ENCODE results near the gene BARHL2. TPM values are rescaled to one million over a fixed set of nuclear protein-coding genes. Genes with fewer than 3 reads are reported as not detected.
A peak's percentile ranks its signal among the peaks of the same experiment; 100 is the strongest.

BARHL2 gene
- total RNA-seq, result not detected in 2 replicates

- Mint-ChIP-seq H3K4me3 (peak within 1 kb of the TSS; percentile 67), H3K27ac (peak within 1 kb of the TSS; percentile 86), H3K9me3 (peaks cover 19% of the 10 kb centered on the region), H3K27me3 (peaks cover 84% of the 10 kb centered on the region), H3K36me3 (ENCODE audit: low read depth) (peaks cover 17% of the 10 kb centered on the region), H3K4me1 (peaks cover 21% of the 10 kb centered on the region)
- DNase-seq, result no peak
- intact Hi-C loops (cut with micrococcal nuclease), result loop anchor here (2.0 kb wide), 1 partner anchor 14 kb away; no protein-coding TSS in a partner anchor
Measured at GRCh38 chr1:90716552-90717355, at the start of gene BARHL2. TSS of gene BARHL2 (minus strand) at chr1:90717302. CDS start at chr1:90717195, 107 bp downstream.

- Mint-ChIP-seq H3K4me3 (no peak overlapping the region), H3K36me3 (ENCODE audit: low read depth) (no peaks in the 10 kb centered on the region), H3K9me3 (no peaks in the 10 kb centered on the region), H3K27me3 (peaks cover 14% of the 10 kb centered on the region), H3K4me1 (no peaks in the 10 kb centered on the region), H3K27ac (no peak overlapping the region)
- DNase-seq, result no peak
- intact Hi-C loops (cut with micrococcal nuclease), result no loop called here
Measured at GRCh38 chr1:90763930-90764329, 46.8 kb upstream of the BARHL2 start.

- intact Hi-C loops (cut with micrococcal nuclease), result no loop called here
- Mint-ChIP-seq H3K4me3 (no peak overlapping the region), H3K36me3 (ENCODE audit: low read depth) (no peaks in the 10 kb centered on the region), H3K4me1 (no peaks in the 10 kb centered on the region), H3K27ac (no peak overlapping the region), H3K9me3 (no peaks in the 10 kb centered on the region), H3K27me3 (peaks cover 14% of the 10 kb centered on the region)
- DNase-seq, result no peak
Measured at GRCh38 chr1:90763506-90763905, 46.4 kb upstream of the BARHL2 start.

GRCh38 chr1:90761781-90762589 is 44.9 kb upstream of the BARHL2 start:
- H3K36me3 Mint-ChIP-seq (ENCODE audit: low read depth), result no peaks in the 10 kb centered on the region
- no peak for DNase-seq
- peaks cover 10% of the 10 kb centered on the region for H3K27me3 Mint-ChIP-seq
- no peaks in the 10 kb centered on the region for H3K4me1 Mint-ChIP-seq
- H3K27ac Mint-ChIP-seq, result no peak overlapping the region
- H3K9me3 Mint-ChIP-seq, result no peaks in the 10 kb centered on the region
- intact Hi-C loops (cut with micrococcal nuclease), result no loop called here
- no peak overlapping the region for H3K4me3 Mint-ChIP-seq

DNA sequence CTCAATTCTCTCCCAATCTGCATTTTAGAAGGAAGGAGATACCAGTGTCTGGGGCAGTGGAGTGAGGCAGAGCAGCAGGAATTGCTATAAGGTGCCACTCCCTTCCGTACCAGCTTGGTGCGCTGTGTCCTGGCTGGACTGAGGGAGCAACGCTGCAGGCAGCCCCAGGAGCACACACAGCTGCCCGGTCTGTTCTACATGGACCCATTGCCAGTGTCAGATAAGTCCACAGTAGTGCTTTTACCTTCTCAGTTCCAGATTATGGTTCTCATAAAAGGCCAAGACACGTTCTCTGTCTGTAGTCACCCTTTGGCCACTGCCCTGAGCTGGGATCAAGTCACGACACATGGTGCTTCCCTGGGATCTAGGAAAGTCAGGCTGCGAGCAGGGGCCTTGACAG is 44.1 kb upstream of the BARHL2 start:
- no peaks in the 10 kb centered on the region for H3K9me3 Mint-ChIP-seq
- intact Hi-C loops (cut with micrococcal nuclease), result no loop called here

GRCh38 chr1:90753556-90753955 is 36.5 kb upstream of the BARHL2 start:
- no peak for DNase-seq
- Mint-ChIP-seq H3K9me3 (no peaks in the 10 kb centered on the region), H3K36me3 (ENCODE audit: low read depth) (no peaks in the 10 kb centered on the region), H3K4me3 (no peak overlapping the region), H3K27me3 (peaks cover 3% of the 10 kb centered on the region), H3K27ac (no peak overlapping the region), H3K4me1 (no peaks in the 10 kb centered on the region)
- intact Hi-C loops (cut with micrococcal nuclease), result no loop called here

More for the DNA sequence above, 44.1 kb upstream of the BARHL2 start:
- H3K27me3 Mint-ChIP-seq, result peaks cover 9% of the 10 kb centered on the region
- no peaks in the 10 kb centered on the region for H3K36me3 Mint-ChIP-seq (ENCODE audit: low read depth)
- H3K27ac Mint-ChIP-seq, result no peak overlapping the region
- H3K4me3 Mint-ChIP-seq, result no peak overlapping the region
- H3K4me1 Mint-ChIP-seq, result no peaks in the 10 kb centered on the region
- DNase-seq, result no peak

GRCh38 chr1:90748668-90749067 is 31.6 kb upstream of the BARHL2 start:
- intact Hi-C loops (cut with micrococcal nuclease), result no loop called here
- no peak overlapping the region for H3K4me3 Mint-ChIP-seq
- H3K4me1 Mint-ChIP-seq, result no peaks in the 10 kb centered on the region
- DNase-seq, result no peak
- H3K9me3 Mint-ChIP-seq, result no peaks in the 10 kb centered on the region
- peaks cover 12% of the 10 kb centered on the region for H3K27me3 Mint-ChIP-seq
- no peak overlapping the region for H3K27ac Mint-ChIP-seq
- H3K36me3 Mint-ChIP-seq (ENCODE audit: low read depth), result no peaks in the 10 kb centered on the region

- Mint-ChIP-seq H3K4me3 (no peak overlapping the region), H3K27ac (no peak overlapping the region), H3K36me3 (ENCODE audit: low read depth) (no peaks in the 10 kb centered on the region), H3K27me3 (peaks cover 14% of the 10 kb centered on the region), H3K9me3 (no peaks in the 10 kb centered on the region), H3K4me1 (no peaks in the 10 kb centered on the region)
- no peak for DNase-seq
- intact Hi-C loops (cut with micrococcal nuclease), result no loop called here
Measured at GRCh38 chr1:90746857-90747256, 29.8 kb upstream of the BARHL2 start.

- Mint-ChIP-seq H3K4me1 (no peaks in the 10 kb centered on the region), H3K9me3 (no peaks in the 10 kb centered on the region), H3K36me3 (ENCODE audit: low read depth) (no peaks in the 10 kb centered on the region), H3K4me3 (no peak overlapping the region), H3K27ac (no peak overlapping the region), H3K27me3 (peaks cover 14% of the 10 kb centered on the region)
- intact Hi-C loops (cut with micrococcal nuclease), result no loop called here
- no peak for DNase-seq
Measured at GRCh38 chr1:90745972-90746371, 28.9 kb upstream of the BARHL2 start.

DNA sequence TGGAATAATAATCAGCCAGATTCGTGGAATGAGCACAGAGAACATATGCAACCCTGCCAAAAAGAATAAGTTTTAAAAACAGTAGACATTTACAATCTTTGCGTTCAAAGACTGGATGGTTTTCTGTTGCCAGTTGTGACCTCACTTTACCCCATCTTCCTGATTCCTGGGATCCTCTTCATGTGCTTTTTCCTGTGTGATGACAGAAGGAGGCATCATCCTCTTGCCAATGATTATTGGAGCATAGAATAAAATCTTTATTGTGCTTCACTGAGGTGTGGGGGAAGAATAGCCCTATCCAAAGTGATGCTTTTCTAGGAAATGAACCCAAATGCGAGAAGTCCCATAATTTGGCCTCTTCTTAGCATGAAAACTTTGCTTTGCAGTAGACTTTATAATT is 15.0 kb upstream of the BARHL2 start:
- no peak for DNase-seq
- H3K36me3 Mint-ChIP-seq (ENCODE audit: low read depth), result peaks cover 6% of the 10 kb centered on the region
- intact Hi-C loops (cut with micrococcal nuclease), result no loop called here
- peaks cover 11% of the 10 kb centered on the region for H3K4me1 Mint-ChIP-seq
- H3K27me3 Mint-ChIP-seq, result peaks cover 74% of the 10 kb centered on the region
- H3K27ac Mint-ChIP-seq, result no peak overlapping the region
- no peak overlapping the region for H3K4me3 Mint-ChIP-seq
- peaks cover 11% of the 10 kb centered on the region for H3K9me3 Mint-ChIP-seq

- DNase-seq, result no peak
- H3K36me3 Mint-ChIP-seq (ENCODE audit: low read depth), result peaks cover 6% of the 10 kb centered on the region
- peak overlapping the region; percentile 1 for H3K27ac Mint-ChIP-seq
- peaks cover 77% of the 10 kb centered on the region for H3K27me3 Mint-ChIP-seq
- H3K9me3 Mint-ChIP-seq, result peaks cover 14% of the 10 kb centered on the region
- H3K4me1 Mint-ChIP-seq, result peaks cover 11% of the 10 kb centered on the region
- H3K4me3 Mint-ChIP-seq, result no peak overlapping the region
- intact Hi-C loops (cut with micrococcal nuclease), result loop anchor here (2.0 kb wide), 1 partner anchor 15 kb away; the partner anchor contains the start of gene BARHL2
Measured at GRCh38 chr1:90731382-90732050, 14.4 kb upstream of the BARHL2 start.

DNA sequence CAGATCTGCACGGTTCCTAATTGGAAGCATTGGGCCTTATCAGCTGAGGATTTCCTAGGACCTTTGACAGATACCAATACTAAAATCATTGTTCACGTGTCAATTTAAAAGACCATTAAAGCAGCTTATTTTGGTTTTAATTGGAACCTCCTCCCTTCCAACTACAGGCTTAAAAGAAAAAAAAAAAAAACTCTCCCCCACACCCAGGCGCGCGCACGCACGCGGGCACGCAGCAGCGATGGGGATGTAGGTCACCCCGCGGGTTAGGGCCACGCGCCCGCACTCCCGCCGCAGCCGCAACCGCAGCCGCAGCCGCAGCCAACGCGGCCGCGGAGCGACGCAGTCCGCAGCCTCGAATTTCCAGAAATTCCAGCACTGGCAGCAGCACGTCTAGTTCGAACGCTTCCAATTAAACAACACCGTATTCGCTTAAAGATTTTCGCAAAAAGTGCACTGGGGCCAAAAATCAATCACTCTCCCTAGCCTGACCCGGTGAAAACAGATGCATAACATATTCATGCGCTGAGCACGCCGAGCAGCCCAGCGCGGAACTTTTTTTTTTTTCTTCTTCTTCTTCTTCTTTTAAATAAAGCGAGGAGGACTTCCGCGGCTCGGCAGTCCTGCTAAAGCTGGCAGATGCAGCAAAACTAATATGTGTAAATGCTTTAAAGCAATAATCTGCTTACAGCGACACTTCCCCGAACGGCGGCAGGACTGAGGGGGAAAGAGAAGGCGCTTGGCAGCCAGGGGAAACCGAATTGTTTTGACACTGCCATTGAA is 13.3 kb upstream of the BARHL2 start:
- intact Hi-C loops (cut with micrococcal nuclease), result loop anchor here (2.0 kb wide), 1 partner anchor 14 kb away; the partner anchor contains the start of gene BARHL2
- peaks cover 86% of the 10 kb centered on the region for H3K27me3 Mint-ChIP-seq
- peak; percentile 67 for DNase-seq
- peaks cover 18% of the 10 kb centered on the region for H3K4me1 Mint-ChIP-seq
- H3K9me3 Mint-ChIP-seq, result peaks cover 24% of the 10 kb centered on the region
- peaks cover 12% of the 10 kb centered on the region for H3K36me3 Mint-ChIP-seq (ENCODE audit: low read depth)
- peak overlapping the region; percentile 55 for H3K4me3 Mint-ChIP-seq
- H3K27ac Mint-ChIP-seq, result peak overlapping the region; percentile 76
